K562 (cell line): ENCODE measurements around the gene LRFN3. TPM values are rescaled to one million over a fixed set of nuclear protein-coding genes. Genes with fewer than 3 reads are reported as not detected.

ENCODE experiments used
- ESRRA ChIP-seq: fragments of 450-650 bp; IDR thresholded peaks from 2 replicates; pipeline ENCODE4 v1.6.1; 2014; ENCODE audit warnings: low read depth, mild to moderate bottlenecking, moderate library complexity, borderline replicate concordance
- MCM2 ChIP-seq: fragments of 450-650 bp; IDR thresholded peaks from 2 replicates; pipeline ENCODE4 v1.6.1; 2017; ENCODE audit warnings: low read depth, mild to moderate bottlenecking
- PCBP1 ChIP-seq: fragments of 200-400 bp; formaldehyde crosslinking; IDR thresholded peaks from 2 replicates; pipeline ENCODE4 v1.6.1; 2018; ENCODE audit warnings: mild to moderate bottlenecking, low read depth, low read length; ENCODE audit not compliant: poor library complexity, severe bottlenecking
- RBM15 ChIP-seq: fragments of 200-400 bp; formaldehyde crosslinking; IDR thresholded peaks from 2 replicates; pipeline ENCODE4 v1.6.1; 2018; ENCODE audit warnings: mild to moderate bottlenecking, low read length, moderate library complexity; ENCODE audit not compliant: insufficient read depth
- SRSF7 ChIP-seq: fragments of 200-400 bp; formaldehyde crosslinking; optimal IDR thresholded peaks from 2 replicates; pipeline ENCODE3; 2017; ENCODE audit warnings: mild to moderate bottlenecking, low read depth, low read length
- ZNF165 ChIP-seq: fragments of 250-450 bp; sonication (Bioruptor Pico); IDR thresholded peaks from 2 replicates; pipeline ENCODE4 v1.4.0; 2020; ENCODE audit warnings: borderline replicate concordance
- ZNF316 ChIP-seq: fragments of 450-650 bp; IDR thresholded peaks from 2 replicates; pipeline ENCODE4 v1.6.1; 2016
- ZNF57 ChIP-seq: fragments of 450-650 bp; formaldehyde crosslinking; IDR thresholded peaks from 2 replicates; pipeline ENCODE4 v1.4.0; 2020; ENCODE audit warnings: mild to moderate bottlenecking, moderate library complexity
- polyA plus RNA-seq, 8 experiments: library from polyadenylated mRNA; depleted of rRNA in 4 of 8; stranded (reverse) in 5 of 8; unstranded in 3 of 8; fragments of >200 nt; fragmentation: Nextera tagmentation in 2 of 8; fragmentation: Illumina TruSeq in 1 of 8; extraction: Ambion mirVana in 2 of 8; extraction: Trizol in 1 of 8; gene quantifications; 2 replicates each; pipeline versions ENCODE4 v1.2.1 to v1.2.3, GENCODE V29; 2011 to 2014; ENCODE audit warnings: inconsistent platforms in 1 of 8, missing spikeins in 1 of 8
- total RNA-seq, 7 experiments: library from RNA; depleted of rRNA in 6 of 7; stranded (reverse); fragments of >200 nt in 6 of 7; fragmentation: Illumina TruSeq in 2 of 7; extraction: Trizol in 2 of 7; gene quantifications; 2 replicates each; pipeline versions ENCODE4 v1.2.1 to v1.2.3, GENCODE V29; 2011 to 2021; ENCODE audit warnings: low replicate concordance in 1 of 7
- TF ChIP-seq, protein P1 (sequence below): IDR thresholded peaks from 2 replicates; pipeline ENCODE4 v1.6.1; 2014; ENCODE audit warnings: antibody characterized with exemption
- TF ChIP-seq, protein P2 (sequence below), 3 experiments: fragments of 200-800 bp in 1 of 3; fragments of 250-450 bp in 1 of 3; fragments of 450-650 bp in 1 of 3; sonication (Bioruptor Pico) in 1 of 3; sonication (Bioruptor generic) in 1 of 3; formaldehyde crosslinking in 1 of 3; IDR thresholded peaks; 2 replicates each; pipeline versions ENCODE4 v1.6.1 to v1.8.0; 2016 to 2022; ENCODE audit warnings: mild to moderate bottlenecking in 2 of 3, missing genetic modification characterization in 2 of 3, missing compliant biosample characterization in 1 of 3, moderate library complexity in 1 of 3
- TF ChIP-seq, protein P3 (sequence below): fragments of 450-650 bp; IDR thresholded peaks from 2 replicates; pipeline ENCODE4 v1.6.1; 2016; ENCODE audit warnings: mild to moderate bottlenecking, moderate library complexity

Gene LRFN3
- total and polyA plus RNA-seq, 9 of the 15 experiments (the other 6 are each of a cell fraction or from before 2014, with no cell fraction given), result 0.03 to 0.12 (median 0.11) TPM; not detected in 6

DNA sequence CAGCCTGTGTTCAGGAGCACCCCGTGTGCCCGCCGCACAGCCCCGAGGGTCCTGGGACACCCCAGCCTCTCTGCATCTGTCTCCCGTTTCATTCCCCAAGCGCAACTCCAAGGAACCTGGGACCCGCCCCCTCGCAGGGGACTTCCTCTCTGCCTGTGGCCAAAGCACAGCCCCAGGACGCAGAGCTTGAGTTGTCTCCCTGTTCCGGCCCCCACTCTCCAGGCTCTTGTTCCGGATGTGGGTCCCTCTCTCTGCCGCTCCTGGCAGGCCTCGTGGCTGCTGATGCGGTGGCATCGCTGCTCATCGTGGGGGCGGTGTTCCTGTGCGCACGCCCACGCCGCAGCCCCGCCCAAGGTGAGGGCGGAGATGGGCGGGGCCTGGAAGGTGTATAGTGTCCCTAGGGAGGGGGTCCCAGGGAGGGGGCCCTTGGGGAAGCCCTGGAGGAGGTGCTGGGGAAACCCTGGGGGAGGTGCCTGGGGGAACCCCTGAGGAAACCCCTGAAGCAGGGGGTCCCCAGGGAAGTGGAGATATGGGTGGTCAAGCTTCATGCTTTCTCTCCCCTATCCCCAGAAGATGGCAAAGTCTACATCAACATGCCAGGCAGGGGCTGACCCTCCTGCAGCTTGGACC, 32.5 kb upstream of the LRFN3 start (continued):
- TF ChIP-seq, protein P1, sequence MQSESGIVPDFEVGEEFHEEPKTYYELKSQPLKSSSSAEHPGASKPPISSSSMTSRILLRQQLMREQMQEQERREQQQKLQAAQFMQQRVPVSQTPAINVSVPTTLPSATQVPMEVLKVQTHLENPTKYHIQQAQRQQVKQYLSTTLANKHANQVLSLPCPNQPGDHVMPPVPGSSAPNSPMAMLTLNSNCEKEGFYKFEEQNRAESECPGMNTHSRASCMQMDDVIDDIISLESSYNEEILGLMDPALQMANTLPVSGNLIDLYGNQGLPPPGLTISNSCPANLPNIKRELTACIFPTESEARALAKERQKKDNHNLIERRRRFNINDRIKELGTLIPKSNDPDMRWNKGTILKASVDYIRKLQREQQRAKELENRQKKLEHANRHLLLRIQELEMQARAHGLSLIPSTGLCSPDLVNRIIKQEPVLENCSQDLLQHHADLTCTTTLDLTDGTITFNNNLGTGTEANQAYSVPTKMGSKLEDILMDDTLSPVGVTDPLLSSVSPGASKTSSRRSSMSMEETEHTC, result no peak
- no peak for TF ChIP-seq ZNF316
- no peak for TF ChIP-seq MCM2
- no peak for TF ChIP-seq RBM15
- no peak for TF ChIP-seq ZNF165
- no peak for TF ChIP-seq SRSF7
- TF ChIP-seq, protein P2, sequence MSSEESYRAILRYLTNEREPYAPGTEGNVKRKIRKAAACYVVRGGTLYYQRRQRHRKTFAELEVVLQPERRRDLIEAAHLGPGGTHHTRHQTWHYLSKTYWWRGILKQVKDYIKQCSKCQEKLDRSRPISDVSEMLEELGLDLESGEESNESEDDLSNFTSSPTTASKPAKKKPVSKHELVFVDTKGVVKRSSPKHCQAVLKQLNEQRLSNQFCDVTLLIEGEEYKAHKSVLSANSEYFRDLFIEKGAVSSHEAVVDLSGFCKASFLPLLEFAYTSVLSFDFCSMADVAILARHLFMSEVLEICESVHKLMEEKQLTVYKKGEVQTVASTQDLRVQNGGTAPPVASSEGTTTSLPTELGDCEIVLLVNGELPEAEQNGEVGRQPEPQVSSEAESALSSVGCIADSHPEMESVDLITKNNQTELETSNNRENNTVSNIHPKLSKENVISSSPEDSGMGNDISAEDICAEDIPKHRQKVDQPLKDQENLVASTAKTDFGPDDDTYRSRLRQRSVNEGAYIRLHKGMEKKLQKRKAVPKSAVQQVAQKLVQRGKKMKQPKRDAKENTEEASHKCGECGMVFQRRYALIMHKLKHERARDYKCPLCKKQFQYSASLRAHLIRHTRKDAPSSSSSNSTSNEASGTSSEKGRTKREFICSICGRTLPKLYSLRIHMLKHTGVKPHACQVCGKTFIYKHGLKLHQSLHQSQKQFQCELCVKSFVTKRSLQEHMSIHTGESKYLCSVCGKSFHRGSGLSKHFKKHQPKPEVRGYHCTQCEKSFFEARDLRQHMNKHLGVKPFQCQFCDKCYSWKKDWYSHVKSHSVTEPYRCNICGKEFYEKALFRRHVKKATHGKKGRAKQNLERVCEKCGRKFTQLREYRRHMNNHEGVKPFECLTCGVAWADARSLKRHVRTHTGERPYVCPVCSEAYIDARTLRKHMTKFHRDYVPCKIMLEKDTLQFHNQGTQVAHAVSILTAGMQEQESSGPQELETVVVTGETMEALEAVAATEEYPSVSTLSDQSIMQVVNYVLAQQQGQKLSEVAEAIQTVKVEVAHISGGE (CRISPR knock-in tag; IDR thresholded peaks at IDR 0.05), result peak in 2 of 3 experiments; percentile 36 to 84; a peak in 2 of 6 replicates
- no peak; the same call in 1 of the 2 replicates for TF ChIP-seq ESRRA
- TF ChIP-seq PCBP1, result no peak
- no peak for TF ChIP-seq ZNF57 (CRISPR knock-in tag)
- TF ChIP-seq, protein P3, sequence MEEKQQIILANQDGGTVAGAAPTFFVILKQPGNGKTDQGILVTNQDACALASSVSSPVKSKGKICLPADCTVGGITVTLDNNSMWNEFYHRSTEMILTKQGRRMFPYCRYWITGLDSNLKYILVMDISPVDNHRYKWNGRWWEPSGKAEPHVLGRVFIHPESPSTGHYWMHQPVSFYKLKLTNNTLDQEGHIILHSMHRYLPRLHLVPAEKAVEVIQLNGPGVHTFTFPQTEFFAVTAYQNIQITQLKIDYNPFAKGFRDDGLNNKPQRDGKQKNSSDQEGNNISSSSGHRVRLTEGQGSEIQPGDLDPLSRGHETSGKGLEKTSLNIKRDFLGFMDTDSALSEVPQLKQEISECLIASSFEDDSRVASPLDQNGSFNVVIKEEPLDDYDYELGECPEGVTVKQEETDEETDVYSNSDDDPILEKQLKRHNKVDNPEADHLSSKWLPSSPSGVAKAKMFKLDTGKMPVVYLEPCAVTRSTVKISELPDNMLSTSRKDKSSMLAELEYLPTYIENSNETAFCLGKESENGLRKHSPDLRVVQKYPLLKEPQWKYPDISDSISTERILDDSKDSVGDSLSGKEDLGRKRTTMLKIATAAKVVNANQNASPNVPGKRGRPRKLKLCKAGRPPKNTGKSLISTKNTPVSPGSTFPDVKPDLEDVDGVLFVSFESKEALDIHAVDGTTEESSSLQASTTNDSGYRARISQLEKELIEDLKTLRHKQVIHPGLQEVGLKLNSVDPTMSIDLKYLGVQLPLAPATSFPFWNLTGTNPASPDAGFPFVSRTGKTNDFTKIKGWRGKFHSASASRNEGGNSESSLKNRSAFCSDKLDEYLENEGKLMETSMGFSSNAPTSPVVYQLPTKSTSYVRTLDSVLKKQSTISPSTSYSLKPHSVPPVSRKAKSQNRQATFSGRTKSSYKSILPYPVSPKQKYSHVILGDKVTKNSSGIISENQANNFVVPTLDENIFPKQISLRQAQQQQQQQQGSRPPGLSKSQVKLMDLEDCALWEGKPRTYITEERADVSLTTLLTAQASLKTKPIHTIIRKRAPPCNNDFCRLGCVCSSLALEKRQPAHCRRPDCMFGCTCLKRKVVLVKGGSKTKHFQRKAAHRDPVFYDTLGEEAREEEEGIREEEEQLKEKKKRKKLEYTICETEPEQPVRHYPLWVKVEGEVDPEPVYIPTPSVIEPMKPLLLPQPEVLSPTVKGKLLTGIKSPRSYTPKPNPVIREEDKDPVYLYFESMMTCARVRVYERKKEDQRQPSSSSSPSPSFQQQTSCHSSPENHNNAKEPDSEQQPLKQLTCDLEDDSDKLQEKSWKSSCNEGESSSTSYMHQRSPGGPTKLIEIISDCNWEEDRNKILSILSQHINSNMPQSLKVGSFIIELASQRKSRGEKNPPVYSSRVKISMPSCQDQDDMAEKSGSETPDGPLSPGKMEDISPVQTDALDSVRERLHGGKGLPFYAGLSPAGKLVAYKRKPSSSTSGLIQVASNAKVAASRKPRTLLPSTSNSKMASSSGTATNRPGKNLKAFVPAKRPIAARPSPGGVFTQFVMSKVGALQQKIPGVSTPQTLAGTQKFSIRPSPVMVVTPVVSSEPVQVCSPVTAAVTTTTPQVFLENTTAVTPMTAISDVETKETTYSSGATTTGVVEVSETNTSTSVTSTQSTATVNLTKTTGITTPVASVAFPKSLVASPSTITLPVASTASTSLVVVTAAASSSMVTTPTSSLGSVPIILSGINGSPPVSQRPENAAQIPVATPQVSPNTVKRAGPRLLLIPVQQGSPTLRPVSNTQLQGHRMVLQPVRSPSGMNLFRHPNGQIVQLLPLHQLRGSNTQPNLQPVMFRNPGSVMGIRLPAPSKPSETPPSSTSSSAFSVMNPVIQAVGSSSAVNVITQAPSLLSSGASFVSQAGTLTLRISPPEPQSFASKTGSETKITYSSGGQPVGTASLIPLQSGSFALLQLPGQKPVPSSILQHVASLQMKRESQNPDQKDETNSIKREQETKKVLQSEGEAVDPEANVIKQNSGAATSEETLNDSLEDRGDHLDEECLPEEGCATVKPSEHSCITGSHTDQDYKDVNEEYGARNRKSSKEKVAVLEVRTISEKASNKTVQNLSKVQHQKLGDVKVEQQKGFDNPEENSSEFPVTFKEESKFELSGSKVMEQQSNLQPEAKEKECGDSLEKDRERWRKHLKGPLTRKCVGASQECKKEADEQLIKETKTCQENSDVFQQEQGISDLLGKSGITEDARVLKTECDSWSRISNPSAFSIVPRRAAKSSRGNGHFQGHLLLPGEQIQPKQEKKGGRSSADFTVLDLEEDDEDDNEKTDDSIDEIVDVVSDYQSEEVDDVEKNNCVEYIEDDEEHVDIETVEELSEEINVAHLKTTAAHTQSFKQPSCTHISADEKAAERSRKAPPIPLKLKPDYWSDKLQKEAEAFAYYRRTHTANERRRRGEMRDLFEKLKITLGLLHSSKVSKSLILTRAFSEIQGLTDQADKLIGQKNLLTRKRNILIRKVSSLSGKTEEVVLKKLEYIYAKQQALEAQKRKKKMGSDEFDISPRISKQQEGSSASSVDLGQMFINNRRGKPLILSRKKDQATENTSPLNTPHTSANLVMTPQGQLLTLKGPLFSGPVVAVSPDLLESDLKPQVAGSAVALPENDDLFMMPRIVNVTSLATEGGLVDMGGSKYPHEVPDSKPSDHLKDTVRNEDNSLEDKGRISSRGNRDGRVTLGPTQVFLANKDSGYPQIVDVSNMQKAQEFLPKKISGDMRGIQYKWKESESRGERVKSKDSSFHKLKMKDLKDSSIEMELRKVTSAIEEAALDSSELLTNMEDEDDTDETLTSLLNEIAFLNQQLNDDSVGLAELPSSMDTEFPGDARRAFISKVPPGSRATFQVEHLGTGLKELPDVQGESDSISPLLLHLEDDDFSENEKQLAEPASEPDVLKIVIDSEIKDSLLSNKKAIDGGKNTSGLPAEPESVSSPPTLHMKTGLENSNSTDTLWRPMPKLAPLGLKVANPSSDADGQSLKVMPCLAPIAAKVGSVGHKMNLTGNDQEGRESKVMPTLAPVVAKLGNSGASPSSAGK, result peak; percentile 76
